Measurements from ENCODE around the gene MIPOL1. TPM values are rescaled to one million over a fixed set of nuclear protein-coding genes. Genes with fewer than 3 reads are reported as not detected.

Gene MIPOL1
- 1.6 to 5.2 TPM (median 2.7 TPM) in 5 replicates for total RNA-seq (2022; extraction: Qiagen RNA extraction; ENCODE audit: low read depth)

GRCh38 chr14:37197421-37198272 is at the start of gene MIPOL1:
Gene MIPOL1 (plus strand): TSS chr14:37197937. CDS start chr14:37247889, 49,952 bp downstream.

GRCh38 chr14:37172024-37172869 is 25.5 kb upstream of the MIPOL1 start, which contains the start of gene SLC25A21:
Gene SLC25A21 (minus strand): TSS chr14:37172606.

GRCh38 chr14:37594971-37595808 is 397.5 kb downstream of the MIPOL1 start, which contains the start of the genes FOXA1 and TTC6:
Gene FOXA1 (minus strand): TSS chr14:37595249. CDS start chr14:37594972, 277 bp downstream.
Gene TTC6 (plus strand): TSS chr14:37595629. CDS start chr14:37622065, 26,436 bp downstream.

Other genes starting within 250 kb of the MIPOL1 start
- gene SLC25A21, start 25.3 kb upstream of the MIPOL1 start, total RNA-seq (2022; extraction: Qiagen RNA extraction; ENCODE audit: low read depth) = 0.34 to 2.3 TPM (median 0.75 TPM) in 5 replicates